Astrocyte of the spinal cord (primary cell): ENCODE results near the gene FADS2.

Experiments used
- DNase-seq: peaks from one replicate; pipeline ENCODE4 v3.0.0; 2011; ENCODE audit warnings: low read depth, low spot score
- H3K4me3 ChIP-seq: 2 replicates; pipeline ENCODE4 v1.5.1; 2011; ENCODE audit warnings: low read depth, mild to moderate bottlenecking, low read length, moderate library complexity
- in situ Hi-C: cut with HindIII; loops from 2 replicates; pipeline ENCODE4 v1.10.0; 2017; ENCODE audit warnings: low sequenced_read_pairs
- TF ChIP-seq, protein P1 (sequence below): IDR thresholded peaks from 2 replicates; pipeline ENCODE4 v1.5.1; 2012; ENCODE audit warnings: low read depth, mild to moderate bottlenecking, low read length, inconsistent platforms

The FADS2 gene

DNA sequence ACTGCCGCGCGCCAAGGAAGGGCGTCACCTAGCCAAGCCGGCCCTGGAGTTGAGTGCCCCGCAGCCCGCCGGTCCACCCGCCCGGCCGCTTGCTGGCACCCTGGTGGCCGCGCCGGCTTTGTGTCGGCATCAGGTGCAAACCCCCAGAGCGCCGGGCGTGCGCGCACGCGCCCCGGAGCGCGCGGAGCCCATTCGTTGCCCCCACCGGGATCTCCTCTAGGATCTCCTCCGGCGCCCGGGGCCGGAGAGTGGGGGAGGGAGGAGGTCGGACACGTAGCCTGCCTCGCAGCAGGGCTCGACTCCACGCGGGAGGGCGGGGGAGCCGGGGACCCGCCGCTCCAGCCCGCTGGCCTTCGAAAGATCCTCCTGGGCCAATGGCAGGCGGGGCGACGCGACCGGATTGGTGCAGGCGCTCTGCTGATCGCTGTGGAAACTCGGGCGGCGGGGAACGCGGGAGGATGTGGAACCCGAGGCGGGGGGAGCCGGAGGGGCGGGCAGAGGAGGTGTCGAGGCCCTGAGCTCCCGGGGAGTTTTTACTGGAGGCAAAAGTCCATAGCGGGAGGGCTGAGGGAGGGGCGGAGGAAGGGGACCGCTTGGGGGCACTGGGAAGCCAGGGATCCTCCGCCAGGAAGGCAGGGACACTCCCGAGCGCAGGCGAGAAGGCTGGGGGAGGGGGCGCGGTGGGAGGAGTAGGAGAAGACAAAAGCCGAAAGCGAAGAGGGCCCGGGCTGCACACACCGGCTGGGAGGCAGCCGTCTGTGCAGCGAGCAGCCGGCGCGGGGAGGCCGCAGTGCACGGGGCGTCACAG is at the start of gene FADS2:
Gene FADS2, plus strand, starts transcription at position 730 of the 808 bp plus-strand sequence. CDS start 91 bp downstream, outside the sequence.
- TF ChIP-seq, protein P1, sequence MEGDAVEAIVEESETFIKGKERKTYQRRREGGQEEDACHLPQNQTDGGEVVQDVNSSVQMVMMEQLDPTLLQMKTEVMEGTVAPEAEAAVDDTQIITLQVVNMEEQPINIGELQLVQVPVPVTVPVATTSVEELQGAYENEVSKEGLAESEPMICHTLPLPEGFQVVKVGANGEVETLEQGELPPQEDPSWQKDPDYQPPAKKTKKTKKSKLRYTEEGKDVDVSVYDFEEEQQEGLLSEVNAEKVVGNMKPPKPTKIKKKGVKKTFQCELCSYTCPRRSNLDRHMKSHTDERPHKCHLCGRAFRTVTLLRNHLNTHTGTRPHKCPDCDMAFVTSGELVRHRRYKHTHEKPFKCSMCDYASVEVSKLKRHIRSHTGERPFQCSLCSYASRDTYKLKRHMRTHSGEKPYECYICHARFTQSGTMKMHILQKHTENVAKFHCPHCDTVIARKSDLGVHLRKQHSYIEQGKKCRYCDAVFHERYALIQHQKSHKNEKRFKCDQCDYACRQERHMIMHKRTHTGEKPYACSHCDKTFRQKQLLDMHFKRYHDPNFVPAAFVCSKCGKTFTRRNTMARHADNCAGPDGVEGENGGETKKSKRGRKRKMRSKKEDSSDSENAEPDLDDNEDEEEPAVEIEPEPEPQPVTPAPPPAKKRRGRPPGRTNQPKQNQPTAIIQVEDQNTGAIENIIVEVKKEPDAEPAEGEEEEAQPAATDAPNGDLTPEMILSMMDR = no peak
- peak; percentile 98 for DNase-seq
- in situ Hi-C loops = no loop called here
- H3K4me3 ChIP-seq = peak within 1 kb of the TSS; percentile 83

DNA sequence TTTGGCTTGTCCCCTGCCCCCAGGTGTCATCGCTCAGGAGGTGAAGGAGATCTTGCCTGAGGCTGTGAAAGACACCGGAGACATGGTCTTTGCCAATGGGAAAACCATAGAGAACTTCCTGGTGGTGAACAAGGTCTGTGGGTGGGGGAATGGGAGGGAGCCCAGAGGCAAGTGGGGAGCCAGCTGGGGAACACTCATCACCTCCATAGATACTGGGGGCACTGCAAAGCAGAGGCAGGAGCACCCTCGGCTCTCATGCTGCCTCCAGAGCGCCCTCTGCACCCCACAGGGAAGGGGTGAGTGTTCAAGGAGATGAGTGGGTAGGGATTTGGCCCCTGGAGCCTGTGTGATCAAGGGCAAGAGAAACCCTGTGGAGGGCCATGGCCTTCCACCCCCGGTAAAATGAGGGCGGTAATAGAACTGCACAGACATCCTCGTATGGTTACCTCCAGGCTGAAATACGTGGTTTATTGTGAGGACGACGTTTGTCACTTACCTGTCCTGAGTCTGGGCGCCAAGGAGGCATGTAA is 49.7 kb upstream of the FADS2 start:
- in situ Hi-C loops = no loop called here
- TF ChIP-seq, protein P1 = no peak
- DNase-seq = no peak
- H3K4me3 ChIP-seq = no peak overlapping the region

DNA sequence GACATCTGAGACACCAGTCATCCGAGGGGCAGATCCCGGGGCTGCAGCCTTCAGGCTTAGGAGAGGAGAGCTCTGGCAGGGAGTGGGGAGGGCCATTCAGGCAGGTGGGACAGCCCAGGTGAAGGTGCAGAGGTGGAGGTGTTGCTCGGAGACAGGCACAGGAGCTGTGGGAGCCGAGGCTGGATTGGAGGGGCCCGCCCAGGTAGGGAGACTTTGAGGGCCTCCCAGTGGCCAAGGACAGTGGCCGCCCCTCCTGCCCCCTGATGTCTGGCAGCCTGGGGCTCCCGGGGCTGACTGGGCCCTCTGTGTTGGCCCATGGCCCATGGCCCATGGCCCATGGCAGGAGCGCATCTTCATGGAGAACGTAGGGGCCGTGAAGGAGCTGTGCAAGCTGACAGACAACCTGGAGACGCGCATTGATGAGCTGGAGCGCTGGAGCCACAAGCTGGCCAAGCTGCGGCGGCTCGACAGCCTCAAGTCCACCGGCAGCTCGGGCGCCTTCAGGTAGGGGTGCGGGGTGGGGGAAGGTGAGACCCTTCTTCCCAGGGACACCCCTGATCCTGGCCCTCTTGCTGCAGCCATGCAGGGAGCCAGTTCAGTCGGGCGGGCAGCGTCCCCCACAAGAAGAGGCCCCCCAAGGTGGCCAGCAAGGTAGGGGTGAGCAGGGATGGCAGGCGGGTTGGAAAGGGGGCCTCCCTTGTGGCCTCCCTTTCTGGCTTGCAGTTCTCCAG is 49.0 kb upstream of the FADS2 start:
- no peak for DNase-seq
- TF ChIP-seq, protein P1 = no peak
- H3K4me3 ChIP-seq = no peak overlapping the region
- in situ Hi-C loops = no loop called here

DNA sequence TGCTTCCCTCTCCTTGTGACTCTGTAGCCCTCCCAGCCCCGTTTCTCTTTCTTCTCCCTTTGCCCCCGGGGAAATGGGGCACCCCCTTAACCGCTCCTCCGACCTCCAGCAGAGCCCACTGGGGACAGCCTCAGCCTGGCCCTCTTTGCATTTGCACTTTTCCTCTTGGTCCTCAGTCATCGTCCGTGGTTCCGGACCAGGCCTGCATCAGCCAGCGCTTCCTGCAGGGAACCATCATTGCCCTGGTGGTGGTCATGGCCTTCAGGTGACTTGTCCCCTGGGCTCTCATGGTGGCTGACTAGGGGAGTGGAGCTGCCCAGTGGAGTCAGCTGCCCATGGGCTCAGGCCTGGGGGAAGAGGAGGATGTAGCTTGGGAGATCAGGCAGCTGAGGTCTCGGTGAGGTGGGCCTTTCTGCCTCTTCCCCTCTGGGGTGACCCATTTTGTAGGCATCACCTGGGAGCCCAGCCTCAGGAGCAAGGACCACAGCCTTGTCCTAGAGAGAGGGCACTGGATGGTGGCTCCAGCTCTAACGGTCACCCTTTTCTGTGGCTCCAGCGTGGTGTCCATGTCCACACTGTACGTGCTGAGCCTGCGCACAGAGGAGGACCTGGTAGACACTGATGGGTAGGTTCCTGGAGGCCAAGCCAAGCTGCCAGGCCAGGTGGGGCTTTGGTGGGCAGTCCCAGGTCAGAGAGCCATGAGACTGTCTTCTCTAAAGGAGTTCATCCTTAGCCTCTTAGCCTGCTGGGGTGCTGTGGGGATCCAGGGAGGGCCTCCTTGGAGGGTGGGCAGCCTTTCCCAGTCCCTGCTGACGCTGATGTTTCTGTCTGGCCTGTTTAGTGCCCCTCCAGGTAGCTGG is 48.2 kb upstream of the FADS2 start:
- H3K4me3 ChIP-seq = no peak overlapping the region
- DNase-seq = no peak
- TF ChIP-seq, protein P1 = no peak
- in situ Hi-C loops = no loop called here

DNA sequence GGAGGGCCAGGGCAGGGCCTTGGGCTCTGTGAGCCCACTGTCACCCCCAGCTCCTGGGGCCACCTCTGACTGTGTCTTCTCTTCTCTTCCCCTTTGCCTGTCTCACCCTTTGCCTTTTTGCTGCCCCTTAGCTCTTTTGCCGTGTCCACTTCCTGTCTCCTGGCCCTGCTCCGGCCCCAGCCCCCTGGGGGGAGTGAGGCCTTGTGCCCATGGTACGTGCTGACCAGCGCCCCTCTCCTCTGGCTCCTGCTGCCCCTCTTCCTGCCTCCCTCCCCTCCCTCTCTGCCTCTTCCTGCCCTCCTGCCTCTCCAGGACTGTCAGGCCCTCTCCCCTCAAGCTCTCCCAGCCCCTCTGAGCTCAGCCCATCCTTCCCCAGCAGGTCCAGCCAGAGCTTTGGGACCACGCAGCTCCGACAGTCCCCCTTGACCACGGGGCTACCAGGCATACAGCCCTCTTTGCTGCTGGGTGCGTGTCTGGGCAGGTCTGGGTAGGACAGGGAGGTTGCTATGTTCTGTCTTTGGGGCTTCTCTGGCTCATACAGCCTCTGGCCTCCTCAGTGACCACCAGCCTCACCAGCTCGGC is 47.4 kb upstream of the FADS2 start:
- no peak for DNase-seq
- in situ Hi-C loops = no loop called here
- no peak overlapping the region for H3K4me3 ChIP-seq
- TF ChIP-seq, protein P1 = no peak

DNA sequence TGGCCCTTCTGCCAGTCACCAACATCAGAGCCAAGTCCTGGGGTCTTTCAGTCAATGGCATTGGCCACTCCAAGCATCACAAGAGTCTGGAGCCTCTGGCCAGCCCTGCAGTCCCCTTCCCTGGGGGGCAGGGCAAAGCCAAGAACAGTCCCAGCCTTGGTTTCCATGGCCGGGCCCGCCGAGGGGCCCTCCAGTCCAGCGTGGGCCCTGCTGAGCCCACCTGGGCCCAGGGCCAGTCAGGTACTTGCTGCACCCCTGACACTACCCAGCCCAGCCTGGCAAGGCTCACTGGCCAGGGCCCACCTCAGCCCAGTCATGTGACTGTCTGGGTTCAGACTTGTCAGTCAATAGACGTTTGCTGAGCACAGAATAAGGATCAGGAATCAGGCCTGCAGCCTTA is 46.5 kb upstream of the FADS2 start:
- DNase-seq = no peak
- no peak overlapping the region for H3K4me3 ChIP-seq
- TF ChIP-seq, protein P1 = no peak
- in situ Hi-C loops = no loop called here
